Prostate gland (tissue), 2 donors: ENCODE results near the gene UBAC2.

Experiments used
- POLR2A ChIP-seq: fragments of 450-650 bp; IDR thresholded peaks from one replicate; pipeline ENCODE4 v1.6.1; 2016; ENCODE audit warnings: antibody characterized with exemption, mild to moderate bottlenecking
- POLR2AphosphoS5 ChIP-seq: sonication (generic); formaldehyde crosslinking; IDR thresholded peaks from one replicate; pipeline ENCODE4 v1.6.1; 2017; ENCODE audit warnings: antibody characterized with exemption
- TF ChIP-seq, protein P1 (sequence below), 4 experiments: fragments of 200-600 bp in 2 of 4; fragments of 450-650 bp in 2 of 4; sonication (generic) in 2 of 4; IDR thresholded peaks; 1 replicate in 3 of 4; 2 replicates in 1 of 4; pipeline ENCODE4 v1.5.1; 2016 to 2019; ENCODE audit warnings: antibody characterized with exemption in 4 of 4, mild to moderate bottlenecking in 2 of 4, moderate library complexity in 2 of 4

DNA sequence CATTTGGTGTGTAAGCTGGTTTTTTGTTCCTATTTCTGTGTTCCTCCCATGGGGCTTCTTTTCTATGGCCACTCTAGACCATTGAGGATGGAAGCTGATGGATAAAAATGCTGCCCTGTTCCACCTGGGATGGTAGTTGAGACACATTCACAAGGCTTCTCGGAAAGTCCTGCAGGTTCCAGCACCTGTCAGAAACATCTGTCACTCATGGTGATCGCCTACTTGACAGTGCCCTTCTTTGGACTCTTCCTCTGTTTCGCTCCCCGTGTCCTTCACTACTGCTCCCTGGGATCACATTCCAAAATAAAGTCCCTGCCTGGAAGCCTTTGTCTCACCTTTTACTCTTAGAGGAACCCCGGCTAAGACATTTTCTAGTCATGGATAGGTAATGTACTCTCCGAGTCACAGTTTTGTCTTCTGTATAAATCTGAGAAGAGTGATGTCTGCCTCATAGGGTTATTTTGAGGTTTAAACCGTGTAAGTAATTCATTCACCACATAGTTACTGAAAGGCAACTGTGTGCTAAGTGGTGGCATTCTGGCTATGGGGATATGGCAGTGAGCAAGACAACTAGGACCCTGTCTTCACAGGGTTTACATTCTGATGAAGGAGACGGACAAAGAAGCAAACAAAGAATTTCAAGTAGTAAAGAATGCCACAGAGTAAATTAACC is 21.0 kb downstream of the UBAC2 start:
- TF ChIP-seq POLR2A (no peak), POLR2AphosphoS5 (no peak)
- TF ChIP-seq, protein P1, sequence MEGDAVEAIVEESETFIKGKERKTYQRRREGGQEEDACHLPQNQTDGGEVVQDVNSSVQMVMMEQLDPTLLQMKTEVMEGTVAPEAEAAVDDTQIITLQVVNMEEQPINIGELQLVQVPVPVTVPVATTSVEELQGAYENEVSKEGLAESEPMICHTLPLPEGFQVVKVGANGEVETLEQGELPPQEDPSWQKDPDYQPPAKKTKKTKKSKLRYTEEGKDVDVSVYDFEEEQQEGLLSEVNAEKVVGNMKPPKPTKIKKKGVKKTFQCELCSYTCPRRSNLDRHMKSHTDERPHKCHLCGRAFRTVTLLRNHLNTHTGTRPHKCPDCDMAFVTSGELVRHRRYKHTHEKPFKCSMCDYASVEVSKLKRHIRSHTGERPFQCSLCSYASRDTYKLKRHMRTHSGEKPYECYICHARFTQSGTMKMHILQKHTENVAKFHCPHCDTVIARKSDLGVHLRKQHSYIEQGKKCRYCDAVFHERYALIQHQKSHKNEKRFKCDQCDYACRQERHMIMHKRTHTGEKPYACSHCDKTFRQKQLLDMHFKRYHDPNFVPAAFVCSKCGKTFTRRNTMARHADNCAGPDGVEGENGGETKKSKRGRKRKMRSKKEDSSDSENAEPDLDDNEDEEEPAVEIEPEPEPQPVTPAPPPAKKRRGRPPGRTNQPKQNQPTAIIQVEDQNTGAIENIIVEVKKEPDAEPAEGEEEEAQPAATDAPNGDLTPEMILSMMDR (IDR thresholded peaks at IDR 0.05) = no peak
